Stimulated activated CD8-positive, alpha-beta memory T cell treated with anti-CD3 and anti-CD28 coated beads, Interleukin-4, amount 100 ng/mL, for 4 hours (primary cell): ENCODE data around the gene HTRA3.

Experiments
- DNase-seq, 2 donors: peaks; one replicate each; pipeline ENCODE4 v3.0.0-alpha.2; 2020; ENCODE audit warnings: low read depth in 2 of 2, low spot score in 1 of 2

Gene HTRA3

GRCh38 chr4:8352368-8353157, 83.0 kb downstream of the HTRA3 start:
- DNase-seq: no peak

GRCh38 chr4:8353158-8353669, 83.7 kb downstream of the HTRA3 start:
- no peak for DNase-seq

- no peak for DNase-seq
Measured at GRCh38 chr4:8353912-8354453, 84.4 kb downstream of the HTRA3 start.

GRCh38 chr4:8355306-8355705, 85.8 kb downstream of the HTRA3 start:
- DNase-seq: no peak

GRCh38 chr4:8355864-8356565, 86.5 kb downstream of the HTRA3 start:
- DNase-seq: no peak
